ENCODE measurements around the gene NIM1K.

DNA sequence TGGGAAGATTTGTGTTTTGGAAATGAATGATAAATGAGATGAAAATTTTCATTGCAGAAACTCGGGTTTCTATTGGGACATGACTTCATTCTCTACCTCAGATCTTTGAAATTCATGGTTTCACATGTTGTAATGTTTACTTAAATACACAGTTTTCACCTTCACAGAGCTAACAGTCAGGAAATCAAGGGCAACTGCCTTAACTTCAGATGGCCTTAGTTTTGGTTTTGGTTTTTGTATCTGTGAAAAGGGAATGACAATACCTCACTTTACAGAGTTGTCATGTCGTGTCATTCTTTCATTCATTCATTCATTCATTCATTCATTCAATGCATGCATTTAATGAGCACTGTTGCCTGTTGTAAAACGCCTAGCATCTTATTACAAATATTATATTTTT lies 41.9 kb downstream of the NIM1K start:
- TF ChIP-seq CTCF (IDR thresholded peaks at IDR 0.05) = no peak
- no peak for TF ChIP-seq POLR2A (IDR thresholded peaks at IDR 0.05)
